Measurements from ENCODE around the gene TMPRSS7. TPM values are rescaled to one million over a fixed set of nuclear protein-coding genes. Genes with fewer than 3 reads are reported as not detected.
A peak's percentile ranks its signal among the peaks of the same experiment; 100 is the strongest.

Gene TMPRSS7
- total RNA-seq, 1 experiment from 2014 or later = not detected

- H3K27me3 Mint-ChIP-seq (ENCODE audit: insufficient read depth, unreplicated experiment) = no peaks in the 10 kb centered on the region
- BruUV-seq (replicated peaks) = no TSS peak
- no peak overlapping the region for H3K27ac Mint-ChIP-seq (ENCODE audit: low read depth, unreplicated experiment)
- no peaks in the 10 kb centered on the region for H3K4me1 Mint-ChIP-seq (ENCODE audit: insufficient read depth, unreplicated experiment)
- ChIA-PET CTCF (interaction anchor here (0.5 to 8.9 kb wide), 43 partner anchors 9 to 529 kb away, joined by 3 to 101 read pairs (median 4); partner anchors contain the start of genes ABHD10, GCSAM, TAGLN3 and TMPRSS7), POLR2A (interaction anchor here (0.5 to 1.8 kb wide), 13 partner anchors 14 to 457 kb away, joined by 3 to 6 read pairs (median 3); partner anchors contain the start of gene ABHD10)
- no peaks in the 10 kb centered on the region for H3K9me3 Mint-ChIP-seq (ENCODE audit: unreplicated experiment)
- DNase-seq (ENCODE audit: unreplicated experiment) = peak; percentile 75
- TF ChIP-seq, protein P1, sequence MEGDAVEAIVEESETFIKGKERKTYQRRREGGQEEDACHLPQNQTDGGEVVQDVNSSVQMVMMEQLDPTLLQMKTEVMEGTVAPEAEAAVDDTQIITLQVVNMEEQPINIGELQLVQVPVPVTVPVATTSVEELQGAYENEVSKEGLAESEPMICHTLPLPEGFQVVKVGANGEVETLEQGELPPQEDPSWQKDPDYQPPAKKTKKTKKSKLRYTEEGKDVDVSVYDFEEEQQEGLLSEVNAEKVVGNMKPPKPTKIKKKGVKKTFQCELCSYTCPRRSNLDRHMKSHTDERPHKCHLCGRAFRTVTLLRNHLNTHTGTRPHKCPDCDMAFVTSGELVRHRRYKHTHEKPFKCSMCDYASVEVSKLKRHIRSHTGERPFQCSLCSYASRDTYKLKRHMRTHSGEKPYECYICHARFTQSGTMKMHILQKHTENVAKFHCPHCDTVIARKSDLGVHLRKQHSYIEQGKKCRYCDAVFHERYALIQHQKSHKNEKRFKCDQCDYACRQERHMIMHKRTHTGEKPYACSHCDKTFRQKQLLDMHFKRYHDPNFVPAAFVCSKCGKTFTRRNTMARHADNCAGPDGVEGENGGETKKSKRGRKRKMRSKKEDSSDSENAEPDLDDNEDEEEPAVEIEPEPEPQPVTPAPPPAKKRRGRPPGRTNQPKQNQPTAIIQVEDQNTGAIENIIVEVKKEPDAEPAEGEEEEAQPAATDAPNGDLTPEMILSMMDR (IDR thresholded peaks at IDR 0.05; ENCODE audit: unreplicated experiment) = peak; percentile 42
- H3K4me3 Mint-ChIP-seq (ENCODE audit: unreplicated experiment) = no peak overlapping the region
- intact Hi-C loops (cut with micrococcal nuclease) = loop anchor here (1.0 to 2.0 kb wide), 4 partner anchors 24 to 344 kb away; partner anchors contain the start of gene C3orf52
- H3K36me3 Mint-ChIP-seq (ENCODE audit: insufficient read depth, unreplicated experiment) = no peaks in the 10 kb centered on the region
Observed at GRCh38 chr3:112013058-112013783, 21.3 kb upstream of the TMPRSS7 start.

DNA sequence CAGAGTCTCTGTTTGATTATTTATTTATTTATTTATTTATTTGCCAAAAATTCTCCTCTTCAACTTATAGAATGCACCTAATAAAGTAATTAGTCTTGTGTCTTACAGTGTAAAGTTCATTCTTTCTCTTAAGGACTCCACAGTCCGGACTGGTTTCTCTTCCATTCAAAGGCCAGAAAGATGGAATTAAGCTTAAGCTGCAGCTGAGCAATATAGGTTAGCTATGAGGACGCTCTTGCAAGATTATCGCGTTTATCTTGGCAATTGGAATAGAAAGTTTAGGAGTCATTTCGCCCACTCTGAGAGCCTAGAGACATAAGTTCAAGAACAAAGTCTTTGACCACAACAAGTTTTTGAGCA lies 20.8 kb upstream of the TMPRSS7 start:
- no TSS peak for BruUV-seq (replicated peaks)
- no peak overlapping the region for H3K27ac Mint-ChIP-seq (ENCODE audit: low read depth, unreplicated experiment)
- H3K4me1 Mint-ChIP-seq (ENCODE audit: insufficient read depth, unreplicated experiment) = no peaks in the 10 kb centered on the region
- intact Hi-C loops (cut with micrococcal nuclease) = loop anchor here (1.0 to 2.0 kb wide), 4 partner anchors 24 to 344 kb away; partner anchors contain the start of gene C3orf52
- H3K4me3 Mint-ChIP-seq (ENCODE audit: unreplicated experiment) = no peak overlapping the region
- DNase-seq (ENCODE audit: unreplicated experiment) = no peak
- ChIA-PET POLR2A (interaction anchor here (0.6 to 1.8 kb wide), 11 partner anchors 14 to 457 kb away, joined by 3 to 6 read pairs (median 3); partner anchors contain the start of gene ABHD10), CTCF (interaction anchor here (0.5 to 8.9 kb wide), 35 partner anchors 10 to 528 kb away, joined by 3 to 101 read pairs (median 4); partner anchors contain the start of genes ABHD10, GCSAM, TAGLN3 and TMPRSS7)
- no peaks in the 10 kb centered on the region for H3K9me3 Mint-ChIP-seq (ENCODE audit: unreplicated experiment)
- H3K36me3 Mint-ChIP-seq (ENCODE audit: insufficient read depth, unreplicated experiment) = no peaks in the 10 kb centered on the region
- TF ChIP-seq, protein P1 (IDR thresholded peaks at IDR 0.05; ENCODE audit: unreplicated experiment) = no peak
- no peaks in the 10 kb centered on the region for H3K27me3 Mint-ChIP-seq (ENCODE audit: insufficient read depth, unreplicated experiment)

- H3K9me3 Mint-ChIP-seq (ENCODE audit: unreplicated experiment) = no peaks in the 10 kb centered on the region
- intact Hi-C loops (cut with micrococcal nuclease) = no loop called here
Observed at GRCh38 chr3:112017091-112017490, 17.4 kb upstream of the TMPRSS7 start.

DNA sequence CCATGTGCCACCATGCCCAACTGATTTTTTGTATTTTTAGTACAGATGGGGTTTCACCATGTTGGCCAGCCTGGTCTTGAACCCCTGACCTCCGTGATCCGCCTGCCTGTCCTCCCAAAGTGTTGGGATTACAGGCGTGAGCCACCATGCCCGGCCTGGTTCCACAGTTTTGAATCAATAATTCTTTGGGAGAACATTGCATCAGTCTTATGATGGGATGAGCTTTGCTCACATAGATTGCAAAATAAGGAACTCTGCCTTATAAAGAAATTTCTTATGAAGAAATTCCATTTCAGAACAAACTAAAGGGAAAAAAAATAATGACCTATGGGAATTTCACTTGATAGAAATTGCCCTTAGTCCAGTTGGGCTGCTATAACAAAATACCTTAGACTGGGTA lies 15.8 kb upstream of the TMPRSS7 start:
- intact Hi-C loops (cut with micrococcal nuclease) = no loop called here
- TF ChIP-seq, protein P1 (IDR thresholded peaks at IDR 0.05; ENCODE audit: unreplicated experiment) = no peak
- no TSS peak for BruUV-seq (replicated peaks)

More at GRCh38 chr3:112017091-112017490, 17.4 kb upstream of the TMPRSS7 start:
- Mint-ChIP-seq H3K4me1 (ENCODE audit: insufficient read depth, unreplicated experiment) (no peaks in the 10 kb centered on the region), H3K27me3 (ENCODE audit: insufficient read depth, unreplicated experiment) (no peaks in the 10 kb centered on the region), H3K36me3 (ENCODE audit: insufficient read depth, unreplicated experiment) (no peaks in the 10 kb centered on the region), H3K27ac (ENCODE audit: low read depth, unreplicated experiment) (no peak overlapping the region), H3K4me3 (ENCODE audit: unreplicated experiment) (no peak overlapping the region)
- ChIA-PET CTCF (interaction anchor here (0.6 to 8.9 kb wide), 5 partner anchors 22 to 376 kb away, joined by 3 to 101 read pairs (median 3); no protein-coding TSS in a partner anchor), POLR2A (interaction anchor here (1.8 kb wide), 1 partner anchor 13 kb away, joined by 6 read pairs; no protein-coding TSS in a partner anchor)
- TF ChIP-seq, protein P1 (IDR thresholded peaks at IDR 0.05; ENCODE audit: unreplicated experiment) = no peak
- BruUV-seq (replicated peaks) = no TSS peak
- DNase-seq (ENCODE audit: unreplicated experiment) = no peak

More for the DNA sequence above, 15.8 kb upstream of the TMPRSS7 start:
- ChIA-PET POLR2A (interaction anchor here (0.8 kb wide), 1 partner anchor 22 kb away, joined by 3 read pairs; no protein-coding TSS in a partner anchor), CTCF (interaction anchor here (0.9 kb wide), 1 partner anchor 24 kb away, joined by 4 read pairs; no protein-coding TSS in a partner anchor)
- Mint-ChIP-seq H3K27me3 (ENCODE audit: insufficient read depth, unreplicated experiment) (no peaks in the 10 kb centered on the region), H3K9me3 (ENCODE audit: unreplicated experiment) (no peaks in the 10 kb centered on the region), H3K36me3 (ENCODE audit: insufficient read depth, unreplicated experiment) (no peaks in the 10 kb centered on the region), H3K27ac (ENCODE audit: low read depth, unreplicated experiment) (no peak overlapping the region), H3K4me1 (ENCODE audit: insufficient read depth, unreplicated experiment) (no peaks in the 10 kb centered on the region), H3K4me3 (ENCODE audit: unreplicated experiment) (no peak overlapping the region)
- DNase-seq (ENCODE audit: unreplicated experiment) = no peak
